HG03378 (cell line): ENCODE data around the gene CXCR5.

Experiments
- ATAC-seq: cut with Tn5 transposase; IDR thresholded peaks from one replicate; pipeline ENCODE4 v1.9.1; 2021; ENCODE audit warnings: mild to moderate bottlenecking, moderate library complexity; ENCODE audit not compliant: unreplicated experiment

The CXCR5 gene

GRCh38 chr11:118897721-118898310 lies 14.1 kb downstream of the CXCR5 start:
- ATAC-seq = no peak

- no peak for ATAC-seq
These were observed 15.0 kb downstream of the CXCR5 start for GRCh38 chr11:118898400-118899295.

GRCh38 chr11:118899296-118899688 lies 15.6 kb downstream of the CXCR5 start:
- ATAC-seq = no peak

DNA sequence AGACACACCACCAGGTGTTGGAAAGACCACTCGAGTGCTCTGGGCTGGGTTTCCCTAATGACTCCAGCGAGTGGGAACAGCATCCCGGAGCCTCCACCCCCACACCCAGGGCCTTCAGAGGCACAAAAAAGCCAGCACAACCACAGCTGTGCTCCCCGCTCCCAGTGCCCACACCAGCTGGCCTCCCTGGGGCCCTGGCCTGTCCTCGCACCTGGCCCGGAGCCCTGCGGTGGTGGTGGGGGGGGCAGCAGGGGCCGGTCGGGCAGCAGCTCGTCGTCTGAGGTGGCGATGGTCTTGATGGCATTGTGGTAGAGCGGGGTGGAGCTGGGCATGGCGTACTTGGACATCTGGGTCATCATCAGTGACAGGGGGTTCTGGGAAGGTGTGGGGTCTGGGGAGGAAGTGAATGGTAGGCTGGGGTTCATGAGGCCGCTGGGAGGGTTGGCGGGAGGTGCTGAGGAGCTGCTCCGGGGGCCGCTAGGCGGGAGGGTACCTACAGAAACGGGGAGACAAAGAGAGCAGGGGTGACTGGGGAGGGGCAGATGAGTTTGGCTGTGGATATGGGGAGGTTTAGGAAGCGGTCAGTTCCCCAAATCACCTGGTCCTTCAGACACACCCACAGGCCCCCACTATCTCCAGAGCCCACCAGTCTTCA lies 16.1 kb downstream of the CXCR5 start:
- no peak for ATAC-seq

DNA sequence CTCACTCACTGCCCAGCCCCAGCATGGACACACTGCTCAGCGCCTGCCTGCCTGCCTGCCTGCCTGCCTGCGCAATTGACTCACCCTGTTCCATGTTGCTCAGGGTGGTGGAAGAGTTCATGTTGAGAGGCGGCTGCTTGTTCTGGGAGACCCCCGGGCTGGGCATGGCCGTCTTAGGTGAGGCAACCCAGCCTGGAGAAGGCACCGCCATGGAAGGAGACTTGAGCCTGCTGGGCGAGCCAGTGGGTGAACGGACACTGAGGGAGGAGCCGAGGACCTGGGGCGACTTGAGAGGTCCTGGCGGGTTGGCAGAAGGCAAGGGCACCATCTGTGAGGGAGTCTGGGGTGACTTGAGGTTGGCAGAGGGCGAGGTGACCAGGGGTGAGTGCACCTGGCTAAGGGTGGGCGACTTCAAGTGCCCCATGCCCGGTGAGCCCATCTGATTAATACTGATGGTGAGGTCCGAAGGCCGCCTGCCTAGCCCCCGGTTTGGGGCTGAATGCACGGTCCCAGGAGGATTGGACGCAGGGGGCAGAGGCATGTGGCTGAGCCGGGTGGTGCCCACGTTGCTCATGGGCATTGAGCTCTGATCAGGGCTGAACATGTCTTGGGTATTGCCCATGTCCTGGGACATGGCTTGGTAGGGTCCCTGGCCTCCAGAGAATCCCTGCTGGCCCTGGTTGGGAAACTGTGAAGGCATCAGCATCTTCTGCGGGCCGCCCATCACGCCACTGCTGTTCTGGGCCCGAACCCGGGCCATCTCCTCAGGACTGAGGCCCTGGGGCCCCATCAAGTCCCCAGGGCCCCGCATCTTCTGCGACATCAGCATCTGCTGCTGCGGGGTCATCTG lies 17.1 kb downstream of the CXCR5 start:
- ATAC-seq = no peak

GRCh38 chr11:118901494-118902335 lies 18.0 kb downstream of the CXCR5 start:
- ATAC-seq = no peak

GRCh38 chr11:118902336-118903203 lies 18.9 kb downstream of the CXCR5 start:
- ATAC-seq = no peak

GRCh38 chr11:118903204-118904015 lies 19.7 kb downstream of the CXCR5 start:
- no peak for ATAC-seq

- no peak for ATAC-seq
These were observed 23.7 kb downstream of the CXCR5 start for GRCh38 chr11:118907051-118908042.

DNA sequence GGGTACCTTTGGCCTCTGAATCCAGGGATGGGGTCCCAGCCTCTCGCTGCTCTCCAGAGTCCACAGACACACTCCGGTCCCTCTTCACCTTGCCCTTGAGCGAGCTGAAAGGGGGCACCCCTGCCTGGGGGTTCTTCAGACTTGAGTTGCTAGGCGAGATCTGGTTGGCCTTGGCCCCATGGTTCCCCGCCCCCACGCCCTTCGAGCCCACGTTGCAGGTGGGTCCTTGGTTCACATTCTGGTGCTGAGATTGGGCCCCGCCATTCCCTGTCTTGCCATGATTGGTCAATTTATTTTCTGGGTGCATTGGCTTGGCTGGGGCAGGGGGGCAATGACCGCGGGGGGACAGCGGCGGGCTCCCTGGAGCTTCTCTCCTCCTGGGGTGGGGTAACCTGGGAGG lies 24.6 kb downstream of the CXCR5 start:
- ATAC-seq = no peak

DNA sequence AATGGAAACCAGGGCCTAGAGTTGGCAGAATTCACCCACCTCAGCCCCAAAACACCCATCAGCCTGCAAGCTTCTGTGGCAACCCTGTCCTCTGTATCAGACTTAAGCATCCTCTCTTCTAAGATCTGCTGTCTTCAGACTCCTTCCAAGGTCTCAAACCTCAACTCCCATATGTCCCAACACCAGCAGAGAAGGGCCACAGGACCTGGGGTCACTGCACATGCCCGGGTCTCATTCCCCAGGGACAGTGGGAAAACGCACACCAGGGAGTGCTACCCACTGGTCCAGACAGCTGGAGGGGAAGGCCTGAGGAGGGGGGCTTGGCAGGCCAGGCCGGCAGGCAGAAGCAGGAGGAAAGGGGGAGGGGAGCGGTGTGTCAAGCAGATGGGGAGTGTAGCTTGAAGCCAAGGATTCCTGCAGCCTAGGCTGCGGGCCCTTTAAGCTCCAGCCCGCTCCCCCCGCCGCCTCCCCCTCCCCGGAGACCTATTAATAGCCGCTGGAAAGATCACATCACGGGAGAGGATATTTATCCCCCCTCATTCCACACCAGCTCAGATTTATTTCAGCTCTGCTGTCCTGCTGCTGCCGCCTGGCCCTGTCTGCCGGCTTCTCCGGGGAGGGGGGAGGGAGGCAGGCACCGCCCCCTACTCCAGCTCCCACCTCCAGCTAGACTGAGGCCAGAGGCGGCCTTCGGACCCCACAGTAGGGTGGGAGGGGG lies 25.4 kb downstream of the CXCR5 start:
- ATAC-seq = no peak

GRCh38 chr11:118909619-118910308 lies 26.1 kb downstream of the CXCR5 start:
- no peak for ATAC-seq

DNA sequence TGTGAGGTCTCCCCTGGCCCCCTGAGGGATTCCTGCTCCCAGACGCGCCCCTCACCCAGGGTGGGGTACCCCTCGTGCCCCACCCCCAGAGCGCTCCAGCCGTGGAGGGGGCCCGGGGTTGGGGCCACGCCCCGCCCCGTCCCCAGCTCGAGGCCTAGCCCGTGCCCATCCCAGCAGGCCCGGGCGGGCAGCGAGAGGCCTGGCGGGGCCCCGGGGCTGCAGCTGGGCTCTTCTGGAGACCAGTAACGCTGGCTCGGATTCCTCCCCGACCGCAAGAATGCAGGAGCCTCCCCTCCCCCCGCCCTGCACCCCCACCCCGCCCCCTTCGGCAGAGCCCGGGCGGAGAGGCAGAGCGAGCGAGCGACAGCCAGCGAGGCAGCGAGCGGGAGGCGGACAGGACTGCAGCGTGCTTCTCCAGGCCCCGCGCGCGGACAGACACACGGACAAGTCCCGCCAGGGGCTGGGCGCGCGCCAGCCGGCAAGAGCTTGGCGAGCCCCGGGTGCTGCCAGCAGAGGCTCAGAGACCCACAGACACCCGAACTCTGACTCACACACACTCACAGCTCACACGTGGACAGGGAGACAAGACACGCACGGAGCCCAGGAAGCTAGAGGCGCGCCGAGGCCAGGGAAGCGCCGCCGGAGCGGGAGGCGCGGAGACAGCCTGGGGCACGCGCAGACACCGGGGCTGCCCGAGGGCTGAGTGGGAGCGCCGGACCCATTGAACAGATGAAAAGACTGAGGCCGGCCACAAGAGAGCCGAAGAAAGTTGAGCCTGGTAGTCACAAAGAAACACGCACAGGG lies 26.8 kb downstream of the CXCR5 start:
- ATAC-seq = no peak

DNA sequence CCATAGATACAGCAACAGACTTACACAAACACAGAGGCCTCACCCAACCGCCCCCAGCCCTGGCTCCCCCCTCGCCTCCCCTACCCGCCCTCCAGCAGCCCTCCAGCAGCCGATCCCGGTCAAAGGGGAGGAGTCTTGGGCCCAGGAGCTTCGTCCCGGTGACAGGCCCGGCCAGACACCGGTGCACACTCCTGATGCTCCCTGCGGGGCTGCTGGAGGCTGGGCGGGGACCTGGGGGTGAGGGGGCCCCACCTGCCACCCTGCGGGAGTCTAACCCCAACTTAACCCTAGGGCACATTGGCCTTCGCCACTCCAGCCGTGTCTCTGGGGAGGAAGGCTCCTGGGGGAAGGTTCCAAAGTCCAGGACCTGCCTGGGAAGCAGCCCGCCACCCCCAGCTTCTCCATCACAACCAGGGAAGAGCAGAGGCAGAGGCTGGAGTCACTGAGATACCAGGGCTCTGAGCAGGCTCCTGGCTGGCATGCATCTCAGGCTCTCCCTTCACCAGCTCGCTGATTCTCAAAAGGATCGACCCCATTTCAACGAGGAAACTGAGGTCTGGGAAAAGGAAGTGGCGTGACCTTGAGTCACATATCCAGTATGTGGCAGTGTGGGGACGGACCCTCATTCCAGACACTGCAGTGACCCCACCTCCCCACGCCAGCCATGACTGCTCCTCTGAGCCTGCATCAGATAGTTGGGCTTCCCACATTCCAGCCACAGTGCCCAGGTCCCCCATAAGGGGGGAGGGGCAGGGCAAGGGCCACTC lies 27.6 kb downstream of the CXCR5 start:
- ATAC-seq = no peak
